ENCODE results near the gene TAF6L.
"Not testable (repeated sequence)": the region's sequence is repeated elsewhere in the genome, so short reads cannot be mapped to it uniquely, and the experiment has no call there.

The TAF6L gene

DNA sequence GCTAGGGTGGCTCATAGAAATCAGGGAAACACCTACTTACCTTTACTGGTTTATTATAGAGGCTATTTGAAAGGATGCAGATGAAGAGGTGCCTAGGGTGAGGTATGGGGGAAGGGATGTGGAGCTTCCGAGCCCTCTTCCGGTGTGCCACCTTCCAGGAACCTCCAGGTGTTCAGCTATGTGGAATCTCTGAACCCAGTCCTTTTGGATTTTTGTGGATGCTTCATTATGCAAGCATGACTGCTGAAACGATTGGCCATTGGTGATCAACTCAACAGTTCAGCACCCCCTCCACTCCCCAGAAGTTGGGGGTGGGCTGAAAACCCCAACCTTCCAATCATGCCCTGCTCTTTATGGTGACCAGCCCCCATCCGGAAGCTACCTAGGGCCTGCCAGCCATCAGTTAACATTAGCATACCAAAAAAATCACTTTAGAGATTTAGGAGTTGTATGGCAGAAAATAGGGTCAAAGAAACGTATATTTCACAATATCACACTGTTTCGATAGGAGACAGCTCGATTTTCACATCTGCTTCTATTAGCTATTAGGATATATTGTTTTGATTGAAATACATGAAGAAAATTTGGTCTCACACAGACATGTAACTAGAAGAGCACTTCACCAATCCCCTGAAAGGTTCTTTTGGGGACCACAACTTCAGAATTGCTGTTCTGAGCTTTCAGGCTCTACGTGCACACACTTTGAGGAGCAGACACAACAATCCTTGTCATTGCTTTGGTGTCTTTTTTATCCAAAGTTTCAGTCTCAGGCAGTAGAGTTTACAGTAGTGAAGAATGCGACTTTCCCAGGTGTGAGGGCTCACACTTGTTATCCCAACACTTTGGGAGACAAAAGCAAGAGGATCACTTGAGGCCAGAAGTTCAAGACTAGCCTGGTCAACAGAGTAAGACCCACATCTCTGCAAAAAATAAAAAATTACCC lies 13.1 kb upstream of the TAF6L start:
- DNase-seq = no peak

DNA sequence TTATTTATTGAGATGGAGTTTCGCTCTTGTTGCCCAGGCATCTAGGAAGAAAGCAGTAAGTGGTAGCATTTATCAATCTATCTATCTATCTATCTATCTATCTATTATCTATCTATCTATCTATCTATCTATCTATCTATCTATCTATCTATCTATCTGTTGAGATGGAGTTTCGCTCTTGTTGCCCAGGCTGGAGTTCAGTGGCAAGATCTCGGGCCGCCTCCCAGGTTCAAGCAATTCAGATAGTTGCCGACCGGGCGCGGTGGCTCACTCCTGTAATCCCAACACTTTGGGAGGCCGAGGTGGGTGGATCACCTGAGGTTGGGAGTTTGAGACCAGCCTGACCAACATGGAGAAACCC lies 10.3 kb upstream of the TAF6L start:
- not testable (repeated sequence) for DNase-seq

GRCh38 chr11:62770778-62771143 lies 435 bp upstream of the TAF6L start:
- DNase-seq = no peak

- DNase-seq = no peak
Observed at GRCh38 chr11:62774407-62774806, 3.2 kb downstream of the TAF6L start.

GRCh38 chr11:62775646-62776045 lies 4.5 kb downstream of the TAF6L start:
- DNase-seq = no peak

DNA sequence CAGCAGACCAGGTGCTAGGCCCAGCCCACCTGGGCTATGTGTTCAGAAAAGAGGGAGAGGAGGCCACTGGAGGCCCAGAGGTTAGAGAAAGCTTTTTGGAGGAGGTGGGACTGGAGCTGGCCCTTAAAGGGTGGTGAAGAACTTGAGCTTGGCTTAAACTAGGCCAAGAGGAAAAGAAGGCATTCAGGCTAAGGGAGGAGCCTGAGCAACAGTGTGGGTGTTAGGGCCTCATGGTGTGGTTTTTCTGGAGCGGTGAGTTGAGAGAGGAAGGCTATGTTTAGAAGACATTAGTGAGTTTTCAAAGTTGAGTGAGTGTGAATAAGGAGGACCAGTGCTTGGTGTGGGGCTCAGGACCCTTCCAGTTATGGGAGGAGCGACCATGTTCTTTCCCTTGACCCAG lies 6.2 kb downstream of the TAF6L start:
- no peak for DNase-seq

- DNase-seq = no peak
Observed at GRCh38 chr11:62778441-62778840, 7.2 kb downstream of the TAF6L start.

DNA sequence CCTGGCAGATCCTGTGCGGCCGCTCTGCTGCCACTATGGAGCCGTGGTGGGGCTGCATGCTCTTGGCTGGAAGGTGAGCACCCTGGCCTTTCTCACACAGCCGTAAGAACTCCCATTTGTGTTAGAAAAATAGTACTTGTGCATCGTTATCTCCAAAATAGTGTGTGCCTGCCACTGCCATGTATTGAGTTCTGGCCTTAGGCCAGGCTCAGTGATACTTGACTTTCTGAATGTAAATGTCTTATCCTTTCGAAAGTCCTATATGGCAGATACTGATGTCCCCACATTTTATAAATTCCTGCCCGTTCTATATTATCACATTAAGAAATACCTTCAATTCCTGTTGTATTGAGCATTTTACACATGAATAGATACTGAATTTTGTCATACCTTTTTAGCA lies 11.6 kb downstream of the TAF6L start:
- no peak for DNase-seq

GRCh38 chr11:62786318-62787004 lies 15.3 kb downstream of the TAF6L start:
- DNase-seq = peak; percentile 78

GRCh38 chr11:62787005-62787759 lies 16.0 kb downstream of the TAF6L start, which contains the start of gene TMEM179B:
Gene TMEM179B, plus strand, starts transcription at chr11:62787402. Its CDS starts 30 bp downstream, at chr11:62787432.
- peak; percentile 95 for DNase-seq

- no peak for DNase-seq
Observed at GRCh38 chr11:62788991-62789390, 17.8 kb downstream of the TAF6L start.

- no peak for DNase-seq
Observed at GRCh38 chr11:62789576-62789975, 18.4 kb downstream of the TAF6L start.

DNA sequence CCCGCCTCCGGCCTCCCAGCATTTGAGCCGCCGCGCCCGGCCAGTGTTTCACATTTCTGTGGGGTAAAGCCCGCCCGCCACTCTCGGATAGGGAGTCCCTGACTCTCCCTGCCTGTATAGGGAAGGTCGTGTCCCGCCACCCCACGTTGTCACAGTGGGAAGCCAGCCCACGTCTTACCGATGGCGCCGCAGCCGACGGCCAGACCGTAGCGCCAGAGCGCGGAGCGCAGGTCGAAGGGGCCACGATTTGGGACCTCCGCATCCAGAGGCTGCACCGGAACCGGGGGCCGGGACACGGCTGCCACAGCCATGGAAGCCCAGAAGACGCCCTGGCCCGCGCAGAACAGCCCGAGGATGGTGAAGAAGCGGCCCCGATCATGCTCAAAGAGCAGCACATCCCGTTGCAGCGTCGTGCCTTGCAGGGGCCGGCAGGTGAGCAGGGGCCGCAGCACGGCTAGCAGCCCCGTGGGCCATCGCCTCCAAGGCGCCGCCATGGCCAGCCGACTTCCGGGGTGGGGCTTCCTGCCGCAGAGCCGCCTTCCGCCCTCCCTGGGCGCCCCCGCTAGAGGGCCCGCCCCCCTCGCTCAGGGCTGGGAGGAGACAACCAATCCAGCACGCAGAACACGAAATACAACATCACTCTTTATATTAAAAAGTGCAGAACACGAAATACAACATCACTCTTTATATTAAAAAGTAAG lies 20.5 kb downstream of the TAF6L start, which contains the start of gene TMEM223:
Gene TMEM223 (minus strand): TSS at position 506 of the 701 bp plus-strand sequence. CDS start 12 bp downstream, at position 494.
- DNase-seq = peak; percentile 85

- DNase-seq = peak; percentile 37
Observed at GRCh38 chr11:62792202-62792575, 21.0 kb downstream of the TAF6L start.

- no peak for DNase-seq
Observed at GRCh38 chr11:62794201-62794775, 23.1 kb downstream of the TAF6L start.

GRCh38 chr11:62796281-62796680 lies 25.1 kb downstream of the TAF6L start:
- DNase-seq = no peak

DNA sequence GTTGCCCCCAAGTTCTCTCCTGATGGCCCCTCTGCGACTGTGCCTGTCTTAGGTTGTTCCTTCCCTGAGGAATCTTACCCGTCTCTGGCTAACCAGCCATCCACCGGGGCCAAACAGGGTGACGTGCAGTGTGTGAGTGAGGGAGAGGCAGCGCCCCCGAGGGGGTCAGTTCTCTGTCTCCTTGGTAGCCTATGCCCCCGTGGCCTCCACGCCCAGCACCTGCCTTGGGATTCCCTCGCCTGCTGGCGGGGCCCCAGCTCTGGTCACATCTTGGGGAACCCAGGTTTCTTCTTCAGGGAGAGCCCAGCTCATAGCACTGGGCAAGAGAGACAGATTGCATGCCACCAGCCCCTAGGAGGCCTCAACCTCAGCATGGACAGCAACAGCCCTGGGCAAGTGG lies 28.3 kb downstream of the TAF6L start:
- no peak for DNase-seq

- no peak for DNase-seq
Observed at GRCh38 chr11:62801071-62801470, 29.9 kb downstream of the TAF6L start.

DNA sequence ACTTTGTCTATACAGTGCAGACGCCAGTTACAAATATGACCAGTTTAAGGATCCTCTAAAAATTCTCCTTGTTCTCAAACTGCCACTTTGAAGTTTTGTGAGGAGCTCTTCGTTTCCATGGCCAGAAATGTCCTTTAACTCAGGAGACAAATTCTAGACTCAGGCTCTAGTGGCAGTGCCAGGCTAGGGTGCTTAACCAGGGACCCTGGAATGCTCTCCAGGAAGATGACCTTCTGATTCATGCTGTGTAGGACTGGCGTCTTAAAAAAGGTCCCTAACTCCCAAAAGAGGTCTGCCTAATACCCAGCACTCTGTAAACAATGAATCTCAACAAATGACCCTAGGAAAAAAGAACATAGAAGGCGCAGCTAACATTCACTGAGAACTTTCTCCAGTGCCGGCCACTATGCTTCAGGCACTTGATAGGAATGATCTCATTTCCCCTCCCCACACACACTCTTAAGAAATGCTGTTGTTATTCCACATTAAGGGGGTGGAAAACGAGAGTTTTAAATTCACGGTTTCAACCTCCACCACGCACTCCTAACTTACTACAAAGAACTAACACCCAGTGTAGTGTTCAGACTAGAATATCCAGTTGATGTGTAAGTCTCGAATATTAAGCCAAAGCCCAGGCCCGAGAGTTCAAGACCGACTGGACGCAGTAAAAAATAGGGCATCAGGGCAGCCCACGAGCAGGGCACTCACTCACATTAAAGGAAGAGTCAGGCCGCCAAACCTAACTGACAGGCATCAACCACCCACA lies 33.3 kb downstream of the TAF6L start:
- DNase-seq = no peak

DNA sequence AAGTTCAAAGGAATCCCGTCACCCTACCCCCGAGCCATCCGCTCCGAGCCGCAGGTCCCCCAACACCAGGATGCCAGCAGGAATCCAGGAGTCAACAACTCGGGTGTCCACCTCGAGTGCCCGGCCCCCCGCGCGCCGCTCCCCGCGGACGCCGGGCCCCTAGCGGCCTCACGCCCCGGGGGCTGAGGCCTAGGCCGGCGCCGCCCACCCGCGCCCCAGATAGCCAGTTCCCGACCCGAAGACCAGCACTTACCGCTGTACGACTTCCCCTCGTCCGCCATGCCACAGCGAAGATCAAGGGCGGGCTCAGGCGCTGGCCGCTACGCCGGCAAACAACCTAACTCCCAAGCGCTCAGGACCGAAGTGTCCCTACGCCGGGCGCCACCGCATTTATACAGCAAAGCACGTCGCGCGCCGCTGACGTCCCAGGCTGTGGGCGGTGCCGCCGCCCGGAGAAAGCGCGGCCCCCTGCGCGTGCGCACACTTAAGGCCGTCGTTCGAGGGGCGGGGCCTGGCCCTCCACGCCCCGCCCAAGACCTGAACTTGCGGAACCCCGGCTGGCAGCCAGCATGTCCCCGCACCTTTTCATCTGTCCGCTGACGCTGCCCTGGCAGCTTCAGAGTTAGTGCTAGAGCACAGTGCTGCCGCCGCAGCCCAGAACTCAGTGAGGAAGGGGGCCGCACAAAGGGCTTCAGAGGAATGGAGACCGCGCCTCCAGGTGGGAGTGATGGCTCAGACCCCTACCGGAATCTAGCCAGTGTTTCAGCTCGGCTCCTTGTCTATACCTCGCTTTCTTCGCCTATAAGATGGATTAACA lies 34.1 kb downstream of the TAF6L start, which contains the start of gene NXF1:
Gene NXF1 (minus strand): TSS at position 365 of the 817 bp plus-strand sequence. CDS start 84 bp downstream, at position 281.
- peak; percentile 94 for DNase-seq

Measured in effector CD8-positive, alpha-beta T cell (primary cell).